ENCODE data around the gene CHCHD6.

CHCHD6 gene

DNA sequence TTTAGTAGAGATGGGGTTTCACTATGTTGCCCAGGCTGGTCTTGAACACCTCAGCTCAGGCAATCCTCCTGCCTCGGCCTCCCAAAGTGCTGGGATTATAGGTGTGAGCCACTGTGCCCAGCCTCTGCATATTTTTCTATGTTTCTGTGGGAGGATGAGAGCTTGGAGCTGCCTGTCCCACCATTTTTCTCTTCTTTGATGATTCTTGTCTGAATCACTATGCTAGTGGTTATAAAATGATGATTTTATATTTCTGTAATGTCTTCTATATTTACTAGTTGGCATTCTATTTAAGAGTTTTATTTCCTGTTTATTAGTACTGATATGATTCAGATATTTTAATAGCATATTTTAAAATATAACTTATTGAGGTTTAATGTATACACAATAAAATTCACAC is 69.7 kb downstream of the CHCHD6 start:
- no peaks in the 10 kb centered on the region for H3K27me3 ChIP-seq (ENCODE audit: control insufficient read depth in 3 of 3, insufficient read depth in 3 of 3, low read depth in 1 of 3, low read length in 3 of 3)
- no peak overlapping the region for H3K18ac ChIP-seq (ENCODE audit: low read length)
- peaks cover 0 to 9% of the 10 kb centered on the region in 2 donors for H3K9me3 ChIP-seq (replicated peaks in 1 of 2; ENCODE audit: control insufficient read depth in 2 of 2, insufficient read depth in 1 of 2, low read depth in 1 of 2, low read length in 2 of 2)
- H2BK12ac ChIP-seq (ENCODE audit: low read length), result no peak overlapping the region
- H2BK120ac ChIP-seq (ENCODE audit: low read depth, low read length), result no peak overlapping the region
- no peak overlapping the region for H2AK5ac ChIP-seq (ENCODE audit: low read depth, low read length)
- no peak overlapping the region for H4K91ac ChIP-seq (ENCODE audit: low read depth, low read length, poor library complexity)
- H3K4ac ChIP-seq (ENCODE audit: low read length), result no peak overlapping the region
- H3K23ac ChIP-seq (ENCODE audit: low read depth, low read length, poor library complexity), result no peak overlapping the region
- no peak overlapping the region for H2BK15ac ChIP-seq (ENCODE audit: low read length)
- no peak overlapping the region for H3K4me2 ChIP-seq (ENCODE audit: insufficient read depth, low read length, poor library complexity, severe bottlenecking)
- no peak overlapping the region for H3K4me3 ChIP-seq (ENCODE audit: low read length in 2 of 2)
- H3K4me1 ChIP-seq (ENCODE audit: control insufficient read depth in 2 of 2, insufficient read depth in 1 of 2, low read depth in 1 of 2, low read length in 2 of 2), result peaks cover 0 to 3% of the 10 kb centered on the region in 2 donors
- no peak overlapping the region for H3K27ac ChIP-seq (replicated peaks; ENCODE audit: low read length)
- no CpG with 5 or more reads among the region's 1 CpG for WGBS, 2 donors (ENCODE audit: extremely low coverage in 2 of 2, insufficient read length in 2 of 2, insufficient replicate concordance in 1 of 2)
- H2AFZ ChIP-seq (ENCODE audit: low read length), result no peak overlapping the region
- no peaks in the 10 kb centered on the region for H3K36me3 ChIP-seq (replicated peaks in 1 of 2; ENCODE audit: control insufficient read depth in 2 of 2, insufficient read depth in 2 of 2, low read length in 2 of 2)
- no peak overlapping the region for H4K8ac ChIP-seq (ENCODE audit: low read depth, low read length)
- no peaks in the 10 kb centered on the region for H3K79me1 ChIP-seq (ENCODE audit: low read depth, low read length)
- H3K9ac ChIP-seq (ENCODE audit: low read depth, low read length, poor library complexity), result no peak overlapping the region
- DNase-seq (ENCODE audit: low spot score), result no peak
- H3K14ac ChIP-seq (ENCODE audit: low read length), result no peak overlapping the region
- no peak overlapping the region for H2BK5ac ChIP-seq (ENCODE audit: low read length)

GRCh38 chr3:126777366-126777765 is 73.3 kb downstream of the CHCHD6 start:
- Histone ChIP-seq H3K4me2 (ENCODE audit: insufficient read depth, low read length, poor library complexity, severe bottlenecking) (no peak overlapping the region), H3K4me1 (ENCODE audit: control insufficient read depth in 2 of 2, insufficient read depth in 1 of 2, low read depth in 1 of 2, low read length in 2 of 2) (peaks cover 0 to 15% of the 10 kb centered on the region in 2 donors), H2BK120ac (ENCODE audit: low read depth, low read length) (no peak overlapping the region), H3K4me3 (ENCODE audit: low read length in 2 of 2) (no peak overlapping the region), H2AFZ (ENCODE audit: low read length) (no peak overlapping the region), H3K79me1 (ENCODE audit: low read depth, low read length) (no peaks in the 10 kb centered on the region), H4K91ac (ENCODE audit: low read depth, low read length, poor library complexity) (no peak overlapping the region), H2BK12ac (ENCODE audit: low read length) (no peak overlapping the region), H3K27ac (replicated peaks; ENCODE audit: low read length) (no peak overlapping the region), H3K14ac (ENCODE audit: low read length) (no peak overlapping the region), H2AK5ac (ENCODE audit: low read depth, low read length) (no peak overlapping the region), H3K4ac (ENCODE audit: low read length) (no peak overlapping the region), H4K8ac (ENCODE audit: low read depth, low read length) (no peak overlapping the region), H3K18ac (ENCODE audit: low read length) (no peak overlapping the region), H3K27me3 (ENCODE audit: control insufficient read depth in 3 of 3, insufficient read depth in 3 of 3, low read depth in 1 of 3, low read length in 3 of 3) (no peaks in the 10 kb centered on the region), H3K9me3 (replicated peaks in 1 of 2; ENCODE audit: control insufficient read depth in 2 of 2, insufficient read depth in 1 of 2, low read depth in 1 of 2, low read length in 2 of 2) (peaks cover 0 to 2% of the 10 kb centered on the region in 2 donors), H3K23ac (ENCODE audit: low read depth, low read length, poor library complexity) (no peak overlapping the region), H2BK5ac (ENCODE audit: low read length) (no peak overlapping the region), H3K9ac (ENCODE audit: low read depth, low read length, poor library complexity) (no peak overlapping the region), H2BK15ac (ENCODE audit: low read length) (no peak overlapping the region), H3K36me3 (replicated peaks in 1 of 2; ENCODE audit: control insufficient read depth in 2 of 2, insufficient read depth in 2 of 2, low read length in 2 of 2) (no peaks in the 10 kb centered on the region)
- WGBS, 2 donors (ENCODE audit: extremely low coverage in 2 of 2, insufficient read length in 2 of 2, insufficient replicate concordance in 1 of 2), result no CpG with 5 or more reads among the region's 3 CpGs
- DNase-seq (ENCODE audit: low spot score), result no peak

- Histone ChIP-seq H3K9me3 (replicated peaks in 1 of 2; ENCODE audit: control insufficient read depth in 2 of 2, insufficient read depth in 1 of 2, low read depth in 1 of 2, low read length in 2 of 2) (peaks cover 0 to 11% of the 10 kb centered on the region in 2 donors), H3K79me1 (ENCODE audit: low read depth, low read length) (no peaks in the 10 kb centered on the region), H3K27me3 (ENCODE audit: control insufficient read depth in 3 of 3, insufficient read depth in 3 of 3, low read depth in 1 of 3, low read length in 3 of 3) (no peaks in the 10 kb centered on the region), H3K4ac (ENCODE audit: low read length) (no peak overlapping the region), H2BK5ac (ENCODE audit: low read length) (no peak overlapping the region), H3K23ac (ENCODE audit: low read depth, low read length, poor library complexity) (no peak overlapping the region), H3K4me3 (ENCODE audit: low read length in 2 of 2) (peak overlapping the region in 1 of 2 donors; percentile 27), H2AK5ac (ENCODE audit: low read depth, low read length) (no peak overlapping the region), H2BK12ac (ENCODE audit: low read length) (no peak overlapping the region), H3K4me2 (ENCODE audit: insufficient read depth, low read length, poor library complexity, severe bottlenecking) (no peak overlapping the region), H3K18ac (ENCODE audit: low read length) (no peak overlapping the region), H2BK120ac (ENCODE audit: low read depth, low read length) (no peak overlapping the region), H3K27ac (replicated peaks; ENCODE audit: low read length) (no peak overlapping the region), H3K9ac (ENCODE audit: low read depth, low read length, poor library complexity) (no peak overlapping the region), H3K4me1 (ENCODE audit: control insufficient read depth in 2 of 2, insufficient read depth in 1 of 2, low read depth in 1 of 2, low read length in 2 of 2) (peaks cover 19 to 30% of the 10 kb centered on the region in 2 donors), H3K36me3 (replicated peaks in 1 of 2; ENCODE audit: control insufficient read depth in 2 of 2, insufficient read depth in 2 of 2, low read length in 2 of 2) (no peaks in the 10 kb centered on the region), H2AFZ (ENCODE audit: low read length) (no peak overlapping the region), H4K8ac (ENCODE audit: low read depth, low read length) (no peak overlapping the region), H2BK15ac (ENCODE audit: low read length) (no peak overlapping the region), H4K91ac (ENCODE audit: low read depth, low read length, poor library complexity) (no peak overlapping the region), H3K14ac (ENCODE audit: low read length) (no peak overlapping the region)
- no CpG with 5 or more reads among the region's 1 CpG for WGBS, 2 donors (ENCODE audit: extremely low coverage in 2 of 2, insufficient read length in 2 of 2, insufficient replicate concordance in 1 of 2)
- DNase-seq (ENCODE audit: low spot score), result no peak
Observed at GRCh38 chr3:126780666-126781065, 76.6 kb downstream of the CHCHD6 start.

GRCh38 chr3:126781406-126781805 is 77.4 kb downstream of the CHCHD6 start:
- Histone ChIP-seq H2AFZ (ENCODE audit: low read length) (no peak overlapping the region), H3K4me1 (ENCODE audit: control insufficient read depth in 2 of 2, insufficient read depth in 1 of 2, low read depth in 1 of 2, low read length in 2 of 2) (peaks cover 19 to 30% of the 10 kb centered on the region in 2 donors), H3K9me3 (replicated peaks in 1 of 2; ENCODE audit: control insufficient read depth in 2 of 2, insufficient read depth in 1 of 2, low read depth in 1 of 2, low read length in 2 of 2) (peaks cover 0 to 11% of the 10 kb centered on the region in 2 donors), H2BK5ac (ENCODE audit: low read length) (no peak overlapping the region), H3K4me3 (ENCODE audit: low read length in 2 of 2) (no peak overlapping the region), H3K9ac (ENCODE audit: low read depth, low read length, poor library complexity) (no peak overlapping the region), H3K18ac (ENCODE audit: low read length) (peak overlapping the region; percentile 85), H2AK5ac (ENCODE audit: low read depth, low read length) (no peak overlapping the region), H3K36me3 (replicated peaks in 1 of 2; ENCODE audit: control insufficient read depth in 2 of 2, insufficient read depth in 2 of 2, low read length in 2 of 2) (no peaks in the 10 kb centered on the region), H3K79me1 (ENCODE audit: low read depth, low read length) (no peaks in the 10 kb centered on the region), H3K23ac (ENCODE audit: low read depth, low read length, poor library complexity) (no peak overlapping the region), H2BK12ac (ENCODE audit: low read length) (no peak overlapping the region), H3K27me3 (ENCODE audit: control insufficient read depth in 3 of 3, insufficient read depth in 3 of 3, low read depth in 1 of 3, low read length in 3 of 3) (no peaks in the 10 kb centered on the region), H3K14ac (ENCODE audit: low read length) (no peak overlapping the region), H3K27ac (replicated peaks; ENCODE audit: low read length) (peak overlapping the region; percentile 63), H2BK15ac (ENCODE audit: low read length) (no peak overlapping the region), H4K91ac (ENCODE audit: low read depth, low read length, poor library complexity) (no peak overlapping the region), H4K8ac (ENCODE audit: low read depth, low read length) (no peak overlapping the region), H3K4ac (ENCODE audit: low read length) (no peak overlapping the region), H2BK120ac (ENCODE audit: low read depth, low read length) (no peak overlapping the region), H3K4me2 (ENCODE audit: insufficient read depth, low read length, poor library complexity, severe bottlenecking) (no peak overlapping the region)
- no CpG with 5 or more reads among the region's 3 CpGs for WGBS, 2 donors (ENCODE audit: extremely low coverage in 2 of 2, insufficient read length in 2 of 2, insufficient replicate concordance in 1 of 2)
- DNase-seq (ENCODE audit: low spot score), result no peak
